ENCODE results near the gene TMEM82. TPM values are rescaled to one million over a fixed set of nuclear protein-coding genes. Genes with fewer than 3 reads are reported as not detected.

Gene TMEM82
- polyA plus RNA-seq, 1 donor from 2014 or later: not detected

GRCh38 chr1:15722411-15722810 is 19.9 kb upstream of the TMEM82 start:
- Histone ChIP-seq H3F3A (ENCODE audit: insufficient read depth, low read length, poor library complexity, severe bottlenecking) (no peaks in the 10 kb centered on the region), H4K20me1 (ENCODE audit: insufficient read depth) (no peaks in the 10 kb centered on the region), H3K27me3 (ENCODE audit: insufficient read depth, low read depth, low read length) (no peaks in the 10 kb centered on the region), H3K9ac (ENCODE audit: low read length) (no peak overlapping the region), H3K4me3 (ENCODE audit: low read length) (no peak overlapping the region), H3K9me2 (ENCODE audit: insufficient read depth, low read length) (no peaks in the 10 kb centered on the region), H3K9me3 (ENCODE audit: low read length) (no peaks in the 10 kb centered on the region), H3K36me3 (ENCODE audit: insufficient read depth, low read length) (no peaks in the 10 kb centered on the region), H3K79me2 (replicated peaks; ENCODE audit: insufficient read depth, low read length) (no peaks in the 10 kb centered on the region), H3K27ac (ENCODE audit: low read length) (no peak overlapping the region), H3K4me2 (ENCODE audit: low read length) (no peak overlapping the region), H2AFZ (ENCODE audit: low read depth, low read length) (no peak overlapping the region)
- TF ChIP-seq EP300 (conservative IDR thresholded peaks at IDR 0.05; ENCODE audit: poor library complexity, severe bottlenecking): no peak
- TF ChIP-seq TAF1 (IDR thresholded peaks at IDR 0.05; ENCODE audit: low read depth): no peak
- no peak for TF ChIP-seq SMC3 (conservative IDR thresholded peaks at IDR 0.05; ENCODE audit: poor library complexity)
- TF ChIP-seq, protein P1, sequence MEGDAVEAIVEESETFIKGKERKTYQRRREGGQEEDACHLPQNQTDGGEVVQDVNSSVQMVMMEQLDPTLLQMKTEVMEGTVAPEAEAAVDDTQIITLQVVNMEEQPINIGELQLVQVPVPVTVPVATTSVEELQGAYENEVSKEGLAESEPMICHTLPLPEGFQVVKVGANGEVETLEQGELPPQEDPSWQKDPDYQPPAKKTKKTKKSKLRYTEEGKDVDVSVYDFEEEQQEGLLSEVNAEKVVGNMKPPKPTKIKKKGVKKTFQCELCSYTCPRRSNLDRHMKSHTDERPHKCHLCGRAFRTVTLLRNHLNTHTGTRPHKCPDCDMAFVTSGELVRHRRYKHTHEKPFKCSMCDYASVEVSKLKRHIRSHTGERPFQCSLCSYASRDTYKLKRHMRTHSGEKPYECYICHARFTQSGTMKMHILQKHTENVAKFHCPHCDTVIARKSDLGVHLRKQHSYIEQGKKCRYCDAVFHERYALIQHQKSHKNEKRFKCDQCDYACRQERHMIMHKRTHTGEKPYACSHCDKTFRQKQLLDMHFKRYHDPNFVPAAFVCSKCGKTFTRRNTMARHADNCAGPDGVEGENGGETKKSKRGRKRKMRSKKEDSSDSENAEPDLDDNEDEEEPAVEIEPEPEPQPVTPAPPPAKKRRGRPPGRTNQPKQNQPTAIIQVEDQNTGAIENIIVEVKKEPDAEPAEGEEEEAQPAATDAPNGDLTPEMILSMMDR (IDR thresholded peaks at IDR 0.05; ENCODE audit: poor library complexity, severe bottlenecking): no peak
- no peak for TF ChIP-seq RAD21 (conservative IDR thresholded peaks at IDR 0.05)
- TF ChIP-seq, protein P2, sequence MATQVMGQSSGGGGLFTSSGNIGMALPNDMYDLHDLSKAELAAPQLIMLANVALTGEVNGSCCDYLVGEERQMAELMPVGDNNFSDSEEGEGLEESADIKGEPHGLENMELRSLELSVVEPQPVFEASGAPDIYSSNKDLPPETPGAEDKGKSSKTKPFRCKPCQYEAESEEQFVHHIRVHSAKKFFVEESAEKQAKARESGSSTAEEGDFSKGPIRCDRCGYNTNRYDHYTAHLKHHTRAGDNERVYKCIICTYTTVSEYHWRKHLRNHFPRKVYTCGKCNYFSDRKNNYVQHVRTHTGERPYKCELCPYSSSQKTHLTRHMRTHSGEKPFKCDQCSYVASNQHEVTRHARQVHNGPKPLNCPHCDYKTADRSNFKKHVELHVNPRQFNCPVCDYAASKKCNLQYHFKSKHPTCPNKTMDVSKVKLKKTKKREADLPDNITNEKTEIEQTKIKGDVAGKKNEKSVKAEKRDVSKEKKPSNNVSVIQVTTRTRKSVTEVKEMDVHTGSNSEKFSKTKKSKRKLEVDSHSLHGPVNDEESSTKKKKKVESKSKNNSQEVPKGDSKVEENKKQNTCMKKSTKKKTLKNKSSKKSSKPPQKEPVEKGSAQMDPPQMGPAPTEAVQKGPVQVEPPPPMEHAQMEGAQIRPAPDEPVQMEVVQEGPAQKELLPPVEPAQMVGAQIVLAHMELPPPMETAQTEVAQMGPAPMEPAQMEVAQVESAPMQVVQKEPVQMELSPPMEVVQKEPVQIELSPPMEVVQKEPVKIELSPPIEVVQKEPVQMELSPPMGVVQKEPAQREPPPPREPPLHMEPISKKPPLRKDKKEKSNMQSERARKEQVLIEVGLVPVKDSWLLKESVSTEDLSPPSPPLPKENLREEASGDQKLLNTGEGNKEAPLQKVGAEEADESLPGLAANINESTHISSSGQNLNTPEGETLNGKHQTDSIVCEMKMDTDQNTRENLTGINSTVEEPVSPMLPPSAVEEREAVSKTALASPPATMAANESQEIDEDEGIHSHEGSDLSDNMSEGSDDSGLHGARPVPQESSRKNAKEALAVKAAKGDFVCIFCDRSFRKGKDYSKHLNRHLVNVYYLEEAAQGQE (IDR thresholded peaks at IDR 0.05; ENCODE audit: borderline replicate concordance): no peak
- no peak for TF ChIP-seq POLR2AphosphoS5 (IDR thresholded peaks at IDR 0.05)
- no peak for TF ChIP-seq EZH2 (IDR thresholded peaks at IDR 0.05; ENCODE audit: borderline replicate concordance, insufficient read depth, low read length, poor library complexity, severe bottlenecking)
- TF ChIP-seq MXI1 (conservative IDR thresholded peaks at IDR 0.05; ENCODE audit: poor library complexity, severe bottlenecking): no peak

- no peaks in the 10 kb centered on the region for H3K36me3 ChIP-seq (ENCODE audit: insufficient read depth, low read length)
- H4K20me1 ChIP-seq (ENCODE audit: insufficient read depth): no peaks in the 10 kb centered on the region
- H3K9me3 ChIP-seq (ENCODE audit: low read length): no peaks in the 10 kb centered on the region
- H3K79me2 ChIP-seq (replicated peaks; ENCODE audit: insufficient read depth, low read length): no peaks in the 10 kb centered on the region
- H2AFZ ChIP-seq (ENCODE audit: low read depth, low read length): no peak overlapping the region
- no peaks in the 10 kb centered on the region for H3K9me2 ChIP-seq (ENCODE audit: insufficient read depth, low read length)
- no peak overlapping the region for H3K27ac ChIP-seq (ENCODE audit: low read length)
- H3K9ac ChIP-seq (ENCODE audit: low read length): no peak overlapping the region
- no peak overlapping the region for H3K4me2 ChIP-seq (ENCODE audit: low read length)
- H3F3A ChIP-seq (ENCODE audit: insufficient read depth, low read length, poor library complexity, severe bottlenecking): no peaks in the 10 kb centered on the region
- no peaks in the 10 kb centered on the region for H3K27me3 ChIP-seq (ENCODE audit: insufficient read depth, low read depth, low read length)
- no peak overlapping the region for H3K4me3 ChIP-seq (ENCODE audit: low read length)
- TF ChIP-seq EZH2 (IDR thresholded peaks at IDR 0.05; ENCODE audit: borderline replicate concordance, insufficient read depth, low read length, poor library complexity, severe bottlenecking): no peak
- TF ChIP-seq EP300 (conservative IDR thresholded peaks at IDR 0.05; ENCODE audit: poor library complexity, severe bottlenecking): no peak
- TF ChIP-seq, protein P1 (IDR thresholded peaks at IDR 0.05; ENCODE audit: poor library complexity, severe bottlenecking): no peak
- no peak for TF ChIP-seq RAD21 (conservative IDR thresholded peaks at IDR 0.05)
- TF ChIP-seq, protein P2 (IDR thresholded peaks at IDR 0.05; ENCODE audit: borderline replicate concordance): no peak
- TF ChIP-seq MXI1 (conservative IDR thresholded peaks at IDR 0.05; ENCODE audit: poor library complexity, severe bottlenecking): no peak
- no peak for TF ChIP-seq SMC3 (conservative IDR thresholded peaks at IDR 0.05; ENCODE audit: poor library complexity)
- TF ChIP-seq POLR2AphosphoS5 (IDR thresholded peaks at IDR 0.05): no peak
- TF ChIP-seq TAF1 (IDR thresholded peaks at IDR 0.05; ENCODE audit: low read depth): no peak
Measured at GRCh38 chr1:15722836-15723532, 19.3 kb upstream of the TMEM82 start.
